Keratinocyte (primary cell): Measurements from ENCODE around the gene PNMA1. TPM values are rescaled to one million over a fixed set of nuclear protein-coding genes. Genes with fewer than 3 reads are reported as not detected.

ENCODE experiments used
- DNase-seq: peaks from one replicate; pipeline ENCODE4 v3.0.0-alpha.2; 2011; ENCODE audit warnings: low read depth, missing footprints, low spot score
- FAIRE-seq: peaks from 2 replicates; lab custom pipeline; 2011; peaks lifted over from hg19 to GRCh38; lab: Jason Lieb, UNC
- H2AFZ ChIP-seq: 2 replicates; pipeline ENCODE4 v1.6.0; 2012; ENCODE audit warnings: low read length, control low read depth, inconsistent platforms; ENCODE audit not compliant: control insufficient read depth
- H3K27ac ChIP-seq: 2 replicates; pipeline ENCODE4 v1.5.1; 2011; ENCODE audit warnings: low read length; ENCODE audit not compliant: control insufficient read depth, insufficient read depth
- H3K27me3 ChIP-seq: 3 replicates; pipeline ENCODE4 v1.6.0; 2011; ENCODE audit warnings: low read length; ENCODE audit not compliant: control insufficient read depth, insufficient read depth; ENCODE audit errors: extremely low read depth
- H3K36me3 ChIP-seq, 2 experiments: 2 replicates in 1 of 2; 3 replicates in 1 of 2; pipeline ENCODE4 v1.5.1; 2011; ENCODE audit warnings: low read length in 2 of 2, mild to moderate bottlenecking in 1 of 2; ENCODE audit not compliant: control insufficient read depth in 2 of 2, insufficient read depth in 2 of 2; ENCODE audit errors: extremely low read depth in 1 of 2
- H3K4me1 ChIP-seq: 3 replicates; pipeline ENCODE4 v1.5.1; 2011; ENCODE audit warnings: low read length; ENCODE audit not compliant: control insufficient read depth, insufficient read depth; ENCODE audit errors: extremely low read depth
- H3K4me2 ChIP-seq: 3 replicates; pipeline ENCODE4 v1.6.0; 2011; ENCODE audit warnings: low read depth, low read length; ENCODE audit not compliant: control insufficient read depth, insufficient read depth; ENCODE audit errors: extremely low read depth
- H3K4me3 ChIP-seq, 3 experiments: fragments of 200-600 bp in 1 of 3; sonication (generic) in 1 of 3; 2 replicates in 2 of 3; 3 replicates in 1 of 3; pipeline ENCODE4 v1.5.1; 2011 to 2016; ENCODE audit warnings: low read length in 3 of 3, mild to moderate bottlenecking in 3 of 3, control low read depth in 2 of 3, inconsistent platforms in 1 of 3, low read depth in 1 of 3, mixed read lengths in 1 of 3, mixed run types in 1 of 3, moderate library complexity in 1 of 3; ENCODE audit not compliant: control insufficient read depth in 2 of 3, insufficient read depth in 2 of 3; ENCODE audit errors: extremely low read depth in 1 of 3
- H3K79me2 ChIP-seq: 2 replicates; pipeline ENCODE4 v1.6.0; 2012; ENCODE audit warnings: low read length; ENCODE audit not compliant: control insufficient read depth, insufficient read depth
- H3K9ac ChIP-seq: 3 replicates; pipeline ENCODE4 v1.6.0; 2011; ENCODE audit warnings: low read length; ENCODE audit not compliant: control insufficient read depth, insufficient read depth; ENCODE audit errors: extremely low read depth
- H3K9me1 ChIP-seq: 3 replicates; pipeline ENCODE4 v1.6.0; 2011; ENCODE audit warnings: low read length; ENCODE audit not compliant: control insufficient read depth, insufficient read depth; ENCODE audit errors: extremely low read depth
- H3K9me3 ChIP-seq: 2 replicates; pipeline ENCODE4 v1.5.1; 2012; ENCODE audit warnings: low read depth, low read length; ENCODE audit not compliant: control insufficient read depth
- H4K20me1 ChIP-seq: 3 replicates; pipeline ENCODE4 v1.6.0; 2011; ENCODE audit warnings: low read length; ENCODE audit not compliant: control insufficient read depth, insufficient read depth; ENCODE audit errors: extremely low read depth
- EZH2 ChIP-seq: IDR thresholded peaks from one replicate; pipeline ENCODE4 v1.6.1; 2012; ENCODE audit warnings: inconsistent platforms, mild to moderate bottlenecking, low read length, moderate library complexity
- dilution Hi-C: fragments of 300-500 bp; cut with MboI; formaldehyde crosslinking; loops from one replicate; pipeline ENCODE4 v1.7.0; 2020; ENCODE audit warnings: low sequenced_read_pairs; ENCODE audit not compliant: extremely low pct_ligation_motif_present
- polyA plus RNA-seq, 5 experiments: library from polyadenylated mRNA; depleted of rRNA in 3 of 5; stranded (reverse) in 3 of 5; stranded (forward) in 1 of 5; unstranded in 1 of 5; fragments of >200 nt; gene quantifications; 1 replicate in 1 of 5; 2 replicates in 3 of 5; 3 replicates in 1 of 5; pipeline versions ENCODE4 v1.2.1 to v1.2.3, GENCODE V29; 2011 to 2012; ENCODE audit warnings: missing spikeins in 2 of 5, low read depth in 1 of 5, low replicate concordance in 1 of 5
- TF ChIP-seq, protein P1 (sequence below), 3 experiments: IDR thresholded peaks in 1 of 3; conservative IDR thresholded peaks in 1 of 3; optimal IDR thresholded peaks in 1 of 3; 2 replicates in 2 of 3; 3 replicates in 1 of 3; pipeline versions ENCODE3 to v1.5.1; 2011; ENCODE audit warnings: low read length in 3 of 3, mild to moderate bottlenecking in 3 of 3, moderate library complexity in 2 of 3, control low read depth in 1 of 3, inconsistent platforms in 1 of 3; ENCODE audit not compliant: insufficient read depth in 2 of 3; ENCODE audit errors: extremely low read depth in 1 of 3

PNMA1 gene
- polyA plus RNA-seq, 1 donor (not counting 4 experiments of a cell fraction or from before 2014, with no cell fraction given) = 8.2 TPM

DNA sequence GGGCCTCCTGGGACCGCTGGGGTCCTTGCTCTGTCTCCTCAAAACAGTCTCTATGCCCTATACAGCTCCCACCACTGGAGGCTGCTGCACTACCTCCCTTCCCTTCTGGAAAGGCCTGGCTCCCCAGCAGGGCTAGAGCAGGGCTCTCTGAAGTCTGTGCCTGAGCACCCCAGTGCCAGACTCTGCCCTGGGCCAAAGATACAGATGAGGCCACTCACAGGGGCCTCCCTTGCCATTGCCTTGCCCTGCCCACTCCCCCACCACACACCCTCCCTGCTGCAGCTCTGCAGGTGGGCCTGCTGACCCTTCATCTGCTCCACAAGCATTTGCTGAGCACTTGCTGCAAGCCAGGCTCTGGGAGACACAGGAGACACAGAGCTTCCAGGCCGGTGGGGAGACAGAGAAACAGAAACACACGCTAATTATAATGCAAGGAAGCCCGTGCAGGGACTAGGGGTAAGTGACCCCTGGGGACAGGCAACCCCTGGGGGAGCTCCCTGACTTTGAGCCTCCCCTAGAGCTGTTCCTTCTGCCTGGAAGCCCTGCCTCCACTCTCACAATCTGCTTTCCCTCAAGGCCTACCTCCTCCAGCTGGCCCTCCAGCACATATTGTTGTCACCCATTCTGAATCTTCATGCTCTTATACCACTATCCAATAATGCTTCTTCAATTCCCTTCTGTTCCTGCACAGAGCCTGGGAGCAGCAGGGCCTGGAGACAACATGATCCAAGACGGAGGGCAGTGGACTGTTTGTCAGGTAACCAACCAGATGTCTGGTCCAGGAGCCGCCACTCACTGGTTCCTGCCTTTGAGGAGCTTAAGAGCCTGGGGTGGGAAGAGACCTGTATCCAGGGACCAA lies 32.6 kb upstream of the PNMA1 start:
- TF ChIP-seq, protein P1, sequence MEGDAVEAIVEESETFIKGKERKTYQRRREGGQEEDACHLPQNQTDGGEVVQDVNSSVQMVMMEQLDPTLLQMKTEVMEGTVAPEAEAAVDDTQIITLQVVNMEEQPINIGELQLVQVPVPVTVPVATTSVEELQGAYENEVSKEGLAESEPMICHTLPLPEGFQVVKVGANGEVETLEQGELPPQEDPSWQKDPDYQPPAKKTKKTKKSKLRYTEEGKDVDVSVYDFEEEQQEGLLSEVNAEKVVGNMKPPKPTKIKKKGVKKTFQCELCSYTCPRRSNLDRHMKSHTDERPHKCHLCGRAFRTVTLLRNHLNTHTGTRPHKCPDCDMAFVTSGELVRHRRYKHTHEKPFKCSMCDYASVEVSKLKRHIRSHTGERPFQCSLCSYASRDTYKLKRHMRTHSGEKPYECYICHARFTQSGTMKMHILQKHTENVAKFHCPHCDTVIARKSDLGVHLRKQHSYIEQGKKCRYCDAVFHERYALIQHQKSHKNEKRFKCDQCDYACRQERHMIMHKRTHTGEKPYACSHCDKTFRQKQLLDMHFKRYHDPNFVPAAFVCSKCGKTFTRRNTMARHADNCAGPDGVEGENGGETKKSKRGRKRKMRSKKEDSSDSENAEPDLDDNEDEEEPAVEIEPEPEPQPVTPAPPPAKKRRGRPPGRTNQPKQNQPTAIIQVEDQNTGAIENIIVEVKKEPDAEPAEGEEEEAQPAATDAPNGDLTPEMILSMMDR (optimal IDR thresholded peaks at IDR 0.05 in 1 of 3, IDR thresholded peaks at IDR 0.05 in 1 of 3, conservative IDR thresholded peaks at IDR 0.05 in 1 of 3; ENCODE audit: extremely low read depth in 1 of 3, insufficient read depth in 2 of 3, low read length in 3 of 3) = peak in 2 of 3 experiments; percentile 56 to 60
- no peak for TF ChIP-seq EZH2
- Histone ChIP-seq H2AFZ (no peak overlapping the region), H3K27ac (peak overlapping the region; percentile 89), H3K9me1 (peaks cover 14% of the 10 kb centered on the region), H3K79me2 (peaks cover 98% of the 10 kb centered on the region), H3K4me3 (no peak overlapping the region), H3K27me3 (no peaks in the 10 kb centered on the region), H4K20me1 (peaks cover 3% of the 10 kb centered on the region), H3K9me3 (no peaks in the 10 kb centered on the region), H3K9ac (peak overlapping the region; percentile 56), H3K4me1 (peaks cover 93% of the 10 kb centered on the region), H3K4me2 (peak overlapping the region; percentile 31), H3K36me3 (peaks cover 3 to 9% of the 10 kb centered on the region in 2 experiments)
- DNase-seq (no peak), FAIRE-seq (no peak)
- dilution Hi-C loops = loop anchor here (5.0 kb wide), 1 partner anchor 36 kb away; no protein-coding TSS in a partner anchor

DNA sequence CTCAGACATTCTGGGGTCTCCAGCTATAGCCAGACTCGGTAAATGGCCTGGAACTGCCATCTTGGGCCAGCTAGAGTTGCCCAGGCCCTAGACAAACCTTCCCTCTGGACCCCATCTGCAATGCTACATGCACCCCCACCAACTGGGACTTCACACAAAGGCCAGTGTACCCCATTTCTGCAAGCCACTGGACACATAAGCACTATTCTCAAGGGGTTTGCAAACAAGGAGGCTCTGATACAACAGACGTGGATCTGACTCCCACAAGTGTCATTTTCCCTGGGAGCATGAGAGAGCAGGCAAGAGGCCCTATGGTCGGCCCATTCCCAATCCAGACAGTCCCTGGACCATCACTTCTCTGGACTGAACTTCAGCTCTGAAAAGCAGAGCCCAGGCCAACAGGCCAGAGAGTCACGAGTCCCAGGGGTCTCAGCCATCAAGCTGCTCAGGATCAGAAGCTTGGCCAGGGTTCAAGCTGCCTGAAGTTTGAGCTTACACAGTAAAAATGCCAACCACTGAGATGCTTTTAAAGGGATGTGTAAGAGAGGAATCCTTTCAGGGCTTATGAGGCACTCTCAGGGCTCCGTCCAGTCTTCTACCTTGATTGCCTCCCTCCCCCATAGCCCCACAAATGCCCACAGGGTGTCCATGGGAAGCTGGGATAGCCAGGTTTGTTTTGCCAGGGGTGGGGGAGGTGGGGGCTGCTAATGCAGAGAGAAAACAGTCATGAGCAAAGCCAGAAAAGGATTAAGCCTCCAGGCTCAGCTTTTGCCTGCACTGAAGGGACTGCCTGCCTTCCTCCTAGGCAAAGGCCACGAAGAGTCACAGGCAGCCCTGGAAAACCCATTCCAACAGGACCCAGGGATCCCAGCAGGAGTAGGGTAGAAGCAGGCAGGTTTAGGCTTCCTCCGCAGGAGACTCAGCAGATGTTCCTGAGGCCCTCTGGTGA lies 31.7 kb upstream of the PNMA1 start:
- Histone ChIP-seq H2AFZ (no peak overlapping the region), H4K20me1 (peaks cover 3% of the 10 kb centered on the region), H3K79me2 (peaks cover 89% of the 10 kb centered on the region), H3K36me3 (peaks cover 3 to 7% of the 10 kb centered on the region in 2 experiments), H3K27ac (peak overlapping the region; percentile 89), H3K27me3 (no peaks in the 10 kb centered on the region), H3K9ac (peak overlapping the region; percentile 56), H3K4me1 (peaks cover 95% of the 10 kb centered on the region), H3K9me1 (peaks cover 14% of the 10 kb centered on the region), H3K4me2 (peak overlapping the region; percentile 62), H3K9me3 (no peaks in the 10 kb centered on the region), H3K4me3 (peak overlapping the region in 1 of 3 experiments; percentile 4)
- FAIRE-seq (peak; percentile 34), DNase-seq (no peak)
- dilution Hi-C loops = loop anchor here (5.0 kb wide), 1 partner anchor 36 kb away; no protein-coding TSS in a partner anchor
- TF ChIP-seq, protein P1 (optimal IDR thresholded peaks at IDR 0.05 in 1 of 3, IDR thresholded peaks at IDR 0.05 in 1 of 3, conservative IDR thresholded peaks at IDR 0.05 in 1 of 3; ENCODE audit: extremely low read depth in 1 of 3, insufficient read depth in 2 of 3, low read length in 3 of 3) = no peak
- no peak for TF ChIP-seq EZH2
